GM12878 (cell line): ENCODE data around the gene COX6A2. TPM values are rescaled to one million over a fixed set of nuclear protein-coding genes. Genes with fewer than 3 reads are reported as not detected.

ENCODE experiments used
- ATAC-seq: fragments of 200-7000 bp; cut with Tn5 transposase; 3 replicates; pipeline ENCODE4 v1.9.1; 2020; ENCODE audit warnings: mild to moderate bottlenecking, moderate library complexity
- BruUV-seq: library from RNA; stranded (reverse); fragments of 400-500 nt; replicated peaks from 2 replicates; lab custom pipeline; 2021; lab: Mats Ljungman, UMichigan
- CTCF ChIA-PET: fragments of 300-600 bp; sonication (Branson Sonifier 250); formaldehyde crosslinking; extraction: SDS; loops from one replicate; lab custom pipeline; 2021; ENCODE audit warnings: inconsistent platforms; lab: Yijun Ruan, JAX
- POLR2A ChIA-PET: fragments of 350-600 bp; formaldehyde crosslinking; extraction: SDS; loops from one replicate; lab custom pipeline; 2021; ENCODE audit warnings: inconsistent platforms; lab: Charles Lee
- RAD21 ChIA-PET: fragments of 300-600 bp; sonication (Branson Sonifier 250); formaldehyde crosslinking; loops from one replicate; lab custom pipeline; 2023; ENCODE audit warnings: antibody characterized with exemption; ENCODE audit not compliant: unreplicated experiment; lab: Charles Lee
- SMC1A ChIA-PET: fragments of 300-600 bp; sonication (Branson Sonifier 250); formaldehyde crosslinking; loops from one replicate; lab custom pipeline; 2023; ENCODE audit not compliant: unreplicated experiment, uncharacterized antibody; lab: Charles Lee
- DNase-seq: peaks from one replicate; pipeline ENCODE4 v3.0.0-alpha.2; 2011; ENCODE audit warnings: low read depth, low spot score
- FAIRE-seq: peaks from 3 replicates; lab custom pipeline; 2011; peaks lifted over from hg19 to GRCh38; lab: Jason Lieb, UNC
- H2AFZ ChIP-seq: 2 replicates; pipeline ENCODE4 v1.6.0; 2011; ENCODE audit warnings: low read depth, low read length, control low read depth; ENCODE audit not compliant: control insufficient read depth
- H3K27ac ChIP-seq: 2 replicates; pipeline ENCODE4 v1.5.1; 2011; ENCODE audit warnings: control low read depth; ENCODE audit not compliant: control insufficient read depth, insufficient read depth
- H3K27me3 ChIP-seq, 2 experiments: replicated peaks in 1 of 2; 2 replicates each; pipeline versions ENCODE4 v1.6.0 to v1.6.1; 2011; ENCODE audit warnings: low read length in 1 of 2; ENCODE audit not compliant: control insufficient read depth in 2 of 2, insufficient read depth in 2 of 2
- H3K36me3 ChIP-seq, 2 experiments: 2 replicates each; pipeline ENCODE4 v1.5.1; 2011; ENCODE audit warnings: low read length in 1 of 2; ENCODE audit not compliant: control insufficient read depth in 2 of 2, insufficient read depth in 2 of 2
- H3K4me1 ChIP-seq: 2 replicates; pipeline ENCODE4 v1.6.1; 2011; ENCODE audit warnings: mild to moderate bottlenecking, low read length, moderate library complexity, mixed read lengths; ENCODE audit not compliant: control insufficient read depth, insufficient read depth
- H3K4me2 ChIP-seq: 2 replicates; pipeline ENCODE4 v1.6.0; 2011; ENCODE audit warnings: control low read depth; ENCODE audit not compliant: control insufficient read depth, insufficient read depth
- H3K4me3 ChIP-seq: fragments of 200-600 bp; sonication (generic); 2 replicates; pipeline ENCODE4 v1.5.1; 2016
- H3K79me2 ChIP-seq: 2 replicates; pipeline ENCODE4 v1.6.0; 2011; ENCODE audit warnings: low read length; ENCODE audit not compliant: control insufficient read depth, insufficient read depth
- H3K9ac ChIP-seq: 2 replicates; pipeline ENCODE4 v1.8.0; 2011; ENCODE audit warnings: low read length, control low read depth, mixed read lengths; ENCODE audit not compliant: control insufficient read depth, insufficient read depth
- H3K9me3 ChIP-seq: replicated peaks from 3 replicates; pipeline ENCODE4 v1.5.1; 2011; ENCODE audit warnings: mild to moderate bottlenecking, low read length; ENCODE audit not compliant: control insufficient read depth, insufficient read depth
- H4K20me1 ChIP-seq: 2 replicates; pipeline ENCODE4 v1.6.0; 2011; ENCODE audit not compliant: control insufficient read depth, insufficient read depth
- BCL11A ChIP-seq: IDR thresholded peaks from 2 replicates; pipeline ENCODE4 v1.6.1; 2011; ENCODE audit warnings: low read depth, low read length
- BHLHE40 ChIP-seq, 2 experiments: fragments of 450-650 bp in 1 of 2; IDR thresholded peaks; 2 replicates each; pipeline ENCODE4 v1.6.1; 2011 to 2017; ENCODE audit warnings: low read depth in 2 of 2, borderline replicate concordance in 1 of 2, improper control_type of control experiment in 1 of 2, low read length in 1 of 2, mild to moderate bottlenecking in 1 of 2
- MEF2A ChIP-seq: IDR thresholded peaks from 2 replicates; pipeline ENCODE4 v1.6.1; 2011; ENCODE audit warnings: low read depth, mild to moderate bottlenecking, low read length, moderate library complexity; ENCODE audit not compliant: insufficient read depth
- NFYB ChIP-seq: IDR thresholded peaks from 2 replicates; pipeline ENCODE4 v1.6.1; 2011; ENCODE audit warnings: low read depth, mild to moderate bottlenecking, low read length, improper control_type of control experiment, moderate library complexity; ENCODE audit not compliant: insufficient read depth
- NR2F1 ChIP-seq: fragments of 450-650 bp; conservative IDR thresholded peaks from 2 replicates; pipeline ENCODE4 v1.6.1; 2017; ENCODE audit warnings: mild to moderate bottlenecking
- RCOR1 ChIP-seq: conservative IDR thresholded peaks from 2 replicates; pipeline ENCODE4 v1.6.1; 2012; ENCODE audit warnings: low read depth, low read length, improper control_type of control experiment
- RFX5 ChIP-seq: IDR thresholded peaks from 2 replicates; pipeline ENCODE4 v1.6.1; 2011; ENCODE audit warnings: low read depth, low read length, improper control_type of control experiment
- SIN3A ChIP-seq: IDR thresholded peaks from 2 replicates; pipeline ENCODE4 v1.6.1; 2012; ENCODE audit warnings: low read depth, low read length, improper control_type of control experiment
- SMAD5 ChIP-seq: IDR thresholded peaks from 2 replicates; pipeline ENCODE4 v1.6.1; 2016; ENCODE audit warnings: antibody characterized with exemption, low read depth
- SMARCA5 ChIP-seq: fragments of 450-650 bp; IDR thresholded peaks from 2 replicates; pipeline ENCODE4 v1.6.1; 2017; ENCODE audit warnings: mild to moderate bottlenecking
- ZNF274 ChIP-seq: IDR thresholded peaks from one replicate; pipeline ENCODE4 v1.8.0; 2011; ENCODE audit not compliant: insufficient read length, insufficient read depth
- ZNF384 ChIP-seq: IDR thresholded peaks from 2 replicates; pipeline ENCODE4 v1.6.1; 2012; ENCODE audit warnings: low read depth, mild to moderate bottlenecking, low read length, improper control_type of control experiment, borderline replicate concordance
- ZNF622 ChIP-seq: fragments of 450-650 bp; IDR thresholded peaks from 2 replicates; pipeline ENCODE4 v1.6.1; 2017; ENCODE audit warnings: mild to moderate bottlenecking, inconsistent platforms
- WGBS: methylation state at CpG from one replicate; pipeline ENCODE4 v1.1.6; 2016; ENCODE audit warnings: low lambda C conversion rate; ENCODE audit not compliant: insufficient replicate concordance, insufficient coverage; ENCODE audit errors: missing lambda C conversion rate; 5-methylcytosine and 5-hydroxymethylcytosine counted together
- in situ Hi-C: fragments of 300-500 bp; cut with MboI; formaldehyde crosslinking; loops from 9 replicates; pipeline ENCODE4 v1.14.3; 2018; ENCODE audit warnings: mixed read lengths
- intact Hi-C: fragments of 100-400 bp; cut with micrococcal nuclease; formaldehyde crosslinking; loops from one replicate; pipeline ENCODE4 v1.14.2; 2022; ENCODE audit not compliant: unreplicated experiment
- polyA plus RNA-seq, 11 experiments: library from polyadenylated mRNA; depleted of rRNA in 4 of 11; unstranded in 6 of 11; stranded (reverse) in 5 of 11; fragments of >200 nt; fragmentation: Nextera tagmentation in 4 of 11; fragmentation: Illumina TruSeq in 1 of 11; extraction: Ambion mirVana in 4 of 11; extraction: Trizol in 1 of 11; gene quantifications; 1 replicate in 1 of 11; 2 replicates in 10 of 11; pipeline versions ENCODE4 v1.2.1 to v1.2.3, GENCODE V29; 2011 to 2016; ENCODE audit warnings: inconsistent platforms in 2 of 11, missing spikeins in 2 of 11, low read depth in 1 of 11
- total RNA-seq, 4 experiments: library from RNA; depleted of rRNA in 3 of 4; stranded (reverse); fragments of >200 nt in 3 of 4; fragmentation: Illumina TruSeq in 1 of 4; extraction: Trizol in 1 of 4; gene quantifications; 2 replicates each; pipeline versions ENCODE4 v1.2.1 to v1.2.3, GENCODE V29; 2013 to 2021
- TF ChIP-seq, protein P1 (sequence below): fragments of 450-650 bp; IDR thresholded peaks from 2 replicates; pipeline ENCODE4 v1.6.1; 2017; ENCODE audit warnings: mild to moderate bottlenecking, moderate library complexity
- TF ChIP-seq, protein P2 (sequence below): fragments of 150-350 bp; IDR thresholded peaks from 2 replicates; pipeline ENCODE4 v1.6.1; 2016; ENCODE audit warnings: low read depth, low read length

COX6A2 gene
- total and polyA plus RNA-seq, 10 of the 15 experiments (the other 5 are each of a cell fraction or from before 2014, with no cell fraction given) = not detected

DNA sequence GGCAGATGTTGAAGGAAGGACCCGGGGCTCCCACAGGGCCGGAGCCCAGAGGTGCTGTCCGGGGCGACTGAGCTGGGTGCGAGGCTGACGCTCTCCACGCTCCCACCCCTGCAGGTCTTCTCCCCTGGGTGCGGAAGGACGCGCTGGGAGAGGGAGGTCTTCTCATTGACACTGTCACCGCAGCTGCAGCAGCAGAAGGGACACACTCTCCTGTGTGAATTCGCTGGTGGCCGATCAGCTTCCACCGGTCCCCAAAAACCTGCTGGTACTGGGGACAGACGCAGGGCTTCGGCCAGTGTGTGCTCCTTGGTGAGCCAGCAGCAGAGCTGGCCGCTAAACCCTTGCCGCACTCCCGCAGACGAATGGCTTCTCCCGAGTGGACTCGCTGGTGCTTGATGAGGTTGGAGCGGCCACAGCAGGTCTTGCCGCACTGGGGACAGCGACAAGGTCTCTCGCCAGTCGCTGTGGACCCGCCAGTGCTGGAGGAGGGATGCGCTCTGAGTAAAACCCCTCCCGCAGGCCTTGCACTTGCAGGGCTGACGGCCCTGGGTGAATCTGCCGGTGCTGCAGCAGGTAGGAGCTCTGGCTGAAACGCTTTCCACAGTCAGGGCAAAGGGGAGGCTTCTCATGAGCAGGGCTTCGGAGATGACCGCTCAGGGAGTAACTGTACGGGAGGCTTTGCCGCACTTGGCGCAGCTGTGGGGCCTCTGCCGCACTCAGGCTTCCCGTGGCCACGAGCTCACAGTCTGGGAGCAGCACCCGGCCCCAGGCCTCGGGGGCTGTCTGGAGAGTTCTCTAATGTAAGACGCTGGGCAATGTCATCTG, 8.3 kb upstream of the COX6A2 start:
- H3K4me3 ChIP-seq = no peak overlapping the region
- POLR2A ChIA-PET = no interaction called here
- RAD21 ChIA-PET = interaction anchor here (0.7 kb wide), 1 partner anchor 319 kb away, joined by 3 read pairs; the partner anchor contains the start of gene KAT8
- no peaks in the 10 kb centered on the region for H3K36me3 ChIP-seq
- DNase-seq = no peak
- FAIRE-seq = no peak
- no peak overlapping the region for H2AFZ ChIP-seq
- intact Hi-C loops = no loop called here
- ATAC-seq = no peak
- no peaks in the 10 kb centered on the region for H3K9me3 ChIP-seq
- CTCF ChIA-PET = no interaction called here
- 73% methylated on average over 44 of the region's 44 CpGs for WGBS
- no peaks in the 10 kb centered on the region for H3K79me2 ChIP-seq
- H4K20me1 ChIP-seq = no peaks in the 10 kb centered on the region
- BruUV-seq = no TSS peak
- H3K4me1 ChIP-seq = no peaks in the 10 kb centered on the region
- in situ Hi-C loops = loop anchor here (25.0 kb wide), 1 partner anchor 449 kb away; the partner anchor contains the start of gene HSD3B7
- H3K4me2 ChIP-seq = no peak overlapping the region
- H3K27me3 ChIP-seq = no peaks in the 10 kb centered on the region
- H3K27ac ChIP-seq = no peak overlapping the region
- SMC1A ChIA-PET = interaction anchor here (1.1 kb wide), 1 partner anchor 41 kb away, joined by 3 read pairs; no protein-coding TSS in a partner anchor
- no peak overlapping the region for H3K9ac ChIP-seq
- no peak for TF ChIP-seq ZNF384
- no peak for TF ChIP-seq SMAD5
- TF ChIP-seq, protein P1, sequence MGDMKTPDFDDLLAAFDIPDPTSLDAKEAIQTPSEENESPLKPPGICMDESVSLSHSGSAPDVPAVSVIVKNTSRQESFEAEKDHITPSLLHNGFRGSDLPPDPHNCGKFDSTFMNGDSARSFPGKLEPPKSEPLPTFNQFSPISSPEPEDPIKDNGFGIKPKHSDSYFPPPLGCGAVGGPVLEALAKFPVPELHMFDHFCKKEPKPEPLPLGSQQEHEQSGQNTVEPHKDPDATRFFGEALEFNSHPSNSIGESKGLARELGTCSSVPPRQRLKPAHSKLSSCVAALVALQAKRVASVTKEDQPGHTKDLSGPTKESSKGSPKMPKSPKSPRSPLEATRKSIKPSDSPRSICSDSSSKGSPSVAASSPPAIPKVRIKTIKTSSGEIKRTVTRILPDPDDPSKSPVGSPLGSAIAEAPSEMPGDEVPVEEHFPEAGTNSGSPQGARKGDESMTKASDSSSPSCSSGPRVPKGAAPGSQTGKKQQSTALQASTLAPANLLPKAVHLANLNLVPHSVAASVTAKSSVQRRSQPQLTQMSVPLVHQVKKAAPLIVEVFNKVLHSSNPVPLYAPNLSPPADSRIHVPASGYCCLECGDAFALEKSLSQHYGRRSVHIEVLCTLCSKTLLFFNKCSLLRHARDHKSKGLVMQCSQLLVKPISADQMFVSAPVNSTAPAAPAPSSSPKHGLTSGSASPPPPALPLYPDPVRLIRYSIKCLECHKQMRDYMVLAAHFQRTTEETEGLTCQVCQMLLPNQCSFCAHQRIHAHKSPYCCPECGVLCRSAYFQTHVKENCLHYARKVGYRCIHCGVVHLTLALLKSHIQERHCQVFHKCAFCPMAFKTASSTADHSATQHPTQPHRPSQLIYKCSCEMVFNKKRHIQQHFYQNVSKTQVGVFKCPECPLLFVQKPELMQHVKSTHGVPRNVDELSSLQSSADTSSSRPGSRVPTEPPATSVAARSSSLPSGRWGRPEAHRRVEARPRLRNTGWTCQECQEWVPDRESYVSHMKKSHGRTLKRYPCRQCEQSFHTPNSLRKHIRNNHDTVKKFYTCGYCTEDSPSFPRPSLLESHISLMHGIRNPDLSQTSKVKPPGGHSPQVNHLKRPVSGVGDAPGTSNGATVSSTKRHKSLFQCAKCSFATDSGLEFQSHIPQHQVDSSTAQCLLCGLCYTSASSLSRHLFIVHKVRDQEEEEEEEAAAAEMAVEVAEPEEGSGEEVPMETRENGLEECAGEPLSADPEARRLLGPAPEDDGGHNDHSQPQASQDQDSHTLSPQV = no peak
- no peak for TF ChIP-seq ZNF274
- no peak for TF ChIP-seq SIN3A
- TF ChIP-seq, protein P2, sequence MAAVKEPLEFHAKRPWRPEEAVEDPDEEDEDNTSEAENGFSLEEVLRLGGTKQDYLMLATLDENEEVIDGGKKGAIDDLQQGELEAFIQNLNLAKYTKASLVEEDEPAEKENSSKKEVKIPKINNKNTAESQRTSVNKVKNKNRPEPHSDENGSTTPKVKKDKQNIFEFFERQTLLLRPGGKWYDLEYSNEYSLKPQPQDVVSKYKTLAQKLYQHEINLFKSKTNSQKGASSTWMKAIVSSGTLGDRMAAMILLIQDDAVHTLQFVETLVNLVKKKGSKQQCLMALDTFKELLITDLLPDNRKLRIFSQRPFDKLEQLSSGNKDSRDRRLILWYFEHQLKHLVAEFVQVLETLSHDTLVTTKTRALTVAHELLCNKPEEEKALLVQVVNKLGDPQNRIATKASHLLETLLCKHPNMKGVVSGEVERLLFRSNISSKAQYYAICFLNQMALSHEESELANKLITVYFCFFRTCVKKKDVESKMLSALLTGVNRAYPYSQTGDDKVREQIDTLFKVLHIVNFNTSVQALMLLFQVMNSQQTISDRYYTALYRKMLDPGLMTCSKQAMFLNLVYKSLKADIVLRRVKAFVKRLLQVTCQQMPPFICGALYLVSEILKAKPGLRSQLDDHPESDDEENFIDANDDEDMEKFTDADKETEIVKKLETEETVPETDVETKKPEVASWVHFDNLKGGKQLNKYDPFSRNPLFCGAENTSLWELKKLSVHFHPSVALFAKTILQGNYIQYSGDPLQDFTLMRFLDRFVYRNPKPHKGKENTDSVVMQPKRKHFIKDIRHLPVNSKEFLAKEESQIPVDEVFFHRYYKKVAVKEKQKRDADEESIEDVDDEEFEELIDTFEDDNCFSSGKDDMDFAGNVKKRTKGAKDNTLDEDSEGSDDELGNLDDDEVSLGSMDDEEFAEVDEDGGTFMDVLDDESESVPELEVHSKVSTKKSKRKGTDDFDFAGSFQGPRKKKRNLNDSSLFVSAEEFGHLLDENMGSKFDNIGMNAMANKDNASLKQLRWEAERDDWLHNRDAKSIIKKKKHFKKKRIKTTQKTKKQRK = no peak
- TF ChIP-seq RCOR1 = no peak
- TF ChIP-seq BCL11A = no peak
- no peak for TF ChIP-seq NFYB
- no peak for TF ChIP-seq SMARCA5
- no peak for TF ChIP-seq ZNF622
- TF ChIP-seq MEF2A = no peak
- TF ChIP-seq NR2F1 = no peak
- TF ChIP-seq BHLHE40 (IDR thresholded peaks at IDR 0.05; ENCODE audit: borderline replicate concordance in 1 of 2, low read depth in 2 of 2, low read length in 1 of 2) = no peak
- TF ChIP-seq RFX5 = no peak
